ENCODE measurements around the gene FOXA1. TPM values are rescaled to one million over a fixed set of nuclear protein-coding genes. Genes with fewer than 3 reads are reported as not detected.

The FOXA1 gene
- total and polyA plus RNA-seq, 4 donors, result 8.0 to 37.5 (median 16.1) TPM

GRCh38 chr14:37585971-37586796, 8.9 kb downstream of the FOXA1 start:
- Histone ChIP-seq H3K9me3 (ENCODE audit: control insufficient read depth in 4 of 4, low read length in 3 of 4) (no peaks in the 10 kb centered on the region), H3K27ac (ENCODE audit: low read depth in 1 of 2, low read length in 2 of 2) (peak overlapping the region; percentile 45 to 86), H3K9ac (ENCODE audit: low read depth in 1 of 2, low read length in 2 of 2) (peak overlapping the region in 1 of 2 donors; percentile 93), H3K36me3 (ENCODE audit: control insufficient read depth in 4 of 4, insufficient read depth in 3 of 4, low read depth in 1 of 4, low read length in 3 of 4) (no peaks in the 10 kb centered on the region), H3K4me1 (ENCODE audit: control insufficient read depth in 4 of 4, insufficient read depth in 4 of 4, low read length in 3 of 4) (peaks cover 0 to 6% (median 2%) of the 10 kb centered on the region in 4 donors), H3K27me3 (ENCODE audit: control insufficient read depth in 4 of 4, insufficient read depth in 4 of 4, low read length in 3 of 4) (no peaks in the 10 kb centered on the region), H3K4me3 (ENCODE audit: low read depth in 1 of 3, low read length in 3 of 3) (no peak overlapping the region)
- TF ChIP-seq SP1 (IDR thresholded peaks at IDR 0.05) (no peak), REST (IDR thresholded peaks at IDR 0.05) (no peak), EGR1 (IDR thresholded peaks at IDR 0.05; ENCODE audit: low read depth in 2 of 2) (no peak), YY1 (IDR thresholded peaks at IDR 0.05) (peak; percentile 72), NR2F2 (IDR thresholded peaks at IDR 0.05) (no peak), TAF1 (conservative IDR thresholded peaks at IDR 0.05) (no peak), JUND (IDR thresholded peaks at IDR 0.05) (no peak), HNF4A (conservative IDR thresholded peaks at IDR 0.05) (peak; percentile 30 to 38), CTCF (IDR thresholded peaks at IDR 0.05; ENCODE audit: low read depth, low read length, missing input control) (no peak), GABPA (IDR thresholded peaks at IDR 0.05 in 1 of 2, conservative IDR thresholded peaks at IDR 0.05 in 1 of 2) (no peak), RXRA (IDR thresholded peaks at IDR 0.05) (no peak), ZBTB33 (IDR thresholded peaks at IDR 0.05) (no peak), RAD21 (IDR thresholded peaks at IDR 0.05) (no peak), ATF3 (IDR thresholded peaks at IDR 0.05) (no peak), MAX (IDR thresholded peaks at IDR 0.05) (peak; percentile 9)
- 28% methylated on average over 10 of the region's 10 CpGs for WGBS
- no peak for DNase-seq (ENCODE audit: low spot score)

All from liver (tissue), 9 donors.